NCI-H146 treated with DMSO at 0.1 percent for 48 hours (cell line): ENCODE results near the gene PPP1R2.
"Not testable (repeated sequence)": the region's sequence is repeated elsewhere in the genome, so short reads cannot be mapped to it uniquely, and the experiment has no call there.

Source experiments
- DNase-seq: peaks from one replicate; lab custom pipeline; 2025; ENCODE audit not compliant: unreplicated experiment; lab: John Stamatoyannopoulos, UW

The PPP1R2 gene

DNA sequence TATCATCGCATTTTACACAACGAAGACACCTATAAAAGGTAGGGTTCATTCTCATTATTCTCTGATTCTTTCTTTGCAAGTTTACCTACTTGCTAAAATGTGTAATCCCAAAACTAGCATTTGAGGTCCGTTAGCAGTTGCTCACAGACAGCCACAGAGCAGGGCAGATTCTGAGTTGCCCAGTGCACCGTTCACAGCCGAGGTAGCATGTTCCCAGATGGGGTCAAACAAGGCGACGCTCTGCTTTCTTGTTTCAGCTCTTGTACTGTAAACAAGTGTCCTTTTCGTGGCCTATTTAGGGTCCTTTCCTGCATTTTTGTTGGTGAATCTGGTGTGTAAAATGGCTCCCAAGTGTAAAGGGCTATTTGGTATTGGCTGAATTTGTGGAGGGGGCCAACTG is 3.1 kb downstream of the PPP1R2 start:
- no peak for DNase-seq

DNA sequence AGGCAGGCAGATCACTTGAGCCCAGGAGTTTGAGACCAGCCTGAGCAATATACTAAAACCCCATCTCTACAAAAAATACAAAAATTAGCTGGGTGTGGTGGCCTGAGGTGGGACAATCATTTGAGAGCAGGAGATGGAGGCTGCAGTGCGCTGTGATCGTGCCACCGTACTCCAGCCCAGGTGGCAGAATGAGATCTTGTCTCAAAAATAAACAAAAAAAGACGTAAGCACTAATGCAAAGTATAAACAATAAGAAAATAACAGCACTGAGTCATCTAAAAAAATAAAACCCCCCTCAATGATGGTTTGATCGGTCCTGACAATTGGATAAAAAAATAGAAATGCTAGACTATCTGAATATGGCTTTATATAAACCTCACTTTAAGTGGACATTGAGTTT is 3.6 kb downstream of the PPP1R2 start:
- DNase-seq: no peak

DNA sequence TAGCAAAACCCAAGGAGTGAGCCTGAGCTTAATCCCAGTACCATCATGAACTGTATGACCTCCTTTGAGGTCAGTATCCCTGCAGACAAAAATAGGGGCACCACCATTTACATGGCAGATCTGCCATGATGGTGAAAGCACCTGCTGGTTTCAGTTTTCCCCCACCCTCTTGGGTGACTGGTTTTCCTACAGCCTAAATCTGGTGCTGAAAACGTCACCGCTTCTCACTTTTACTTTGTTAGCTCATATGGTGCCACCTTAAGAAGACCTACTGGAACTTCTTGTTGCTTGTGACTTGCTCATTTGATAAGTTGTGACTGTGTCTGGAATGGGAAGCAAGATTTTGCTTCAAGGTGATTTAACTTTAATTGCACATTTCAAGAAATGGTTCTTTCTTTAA is 5.1 kb downstream of the PPP1R2 start:
- DNase-seq: no peak

DNA sequence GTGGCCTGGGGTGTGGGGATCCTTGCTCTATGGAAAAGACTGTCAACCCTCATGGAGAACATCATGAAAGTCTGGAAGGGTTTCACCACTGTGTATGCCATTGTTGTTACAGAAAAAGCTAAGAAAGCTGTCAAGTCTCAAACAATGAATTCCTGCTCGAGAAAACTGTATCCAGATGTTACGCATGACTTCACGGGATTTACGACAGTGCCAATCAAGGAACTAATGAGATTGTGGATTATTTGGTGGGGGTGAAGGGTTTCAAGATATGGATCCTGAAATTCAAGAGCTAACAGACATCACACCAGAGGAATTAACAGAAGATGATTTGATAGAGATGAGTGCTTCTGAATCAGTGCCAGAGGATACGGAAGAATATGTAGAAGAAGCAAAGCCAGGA is 7.8 kb downstream of the PPP1R2 start:
- no peak for DNase-seq

DNA sequence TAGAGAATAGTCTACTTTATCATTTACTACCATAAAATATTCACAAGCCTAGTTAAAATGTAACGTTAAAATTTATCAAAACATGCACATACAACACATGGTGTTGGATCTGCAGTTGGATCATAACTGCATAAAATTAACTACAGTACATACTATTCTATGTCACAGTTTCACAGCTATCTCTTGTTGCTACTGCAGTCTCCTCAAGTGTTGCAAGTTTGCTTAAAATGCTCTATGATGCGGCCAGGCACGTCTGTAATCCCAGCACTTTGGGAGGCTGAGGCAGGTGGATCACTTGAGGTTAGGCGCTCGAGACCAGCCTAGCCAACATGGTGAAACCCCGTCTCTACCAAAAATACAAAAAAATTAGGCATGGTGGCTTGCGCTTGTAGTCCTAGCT is 10.3 kb downstream of the PPP1R2 start:
- DNase-seq: no peak

DNA sequence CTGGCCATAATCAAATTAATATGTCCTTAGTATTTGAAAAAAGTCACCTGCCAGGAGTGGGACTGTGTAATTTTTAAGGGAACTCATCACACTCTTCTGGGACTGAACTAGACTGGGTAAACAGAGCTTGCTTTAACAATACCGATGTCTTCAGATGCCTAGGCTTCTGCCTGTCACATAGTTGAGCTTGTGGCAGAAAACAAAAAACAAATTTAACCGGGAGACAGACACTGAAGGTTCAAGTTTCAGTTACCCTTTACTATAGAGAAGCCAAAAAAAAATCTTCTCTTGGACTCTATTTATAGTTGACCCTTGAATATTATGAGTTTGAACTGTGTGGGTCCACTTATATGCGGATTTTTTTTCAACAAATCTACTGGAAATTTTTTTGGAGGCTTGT is 10.8 kb downstream of the PPP1R2 start:
- no peak for DNase-seq

DNA sequence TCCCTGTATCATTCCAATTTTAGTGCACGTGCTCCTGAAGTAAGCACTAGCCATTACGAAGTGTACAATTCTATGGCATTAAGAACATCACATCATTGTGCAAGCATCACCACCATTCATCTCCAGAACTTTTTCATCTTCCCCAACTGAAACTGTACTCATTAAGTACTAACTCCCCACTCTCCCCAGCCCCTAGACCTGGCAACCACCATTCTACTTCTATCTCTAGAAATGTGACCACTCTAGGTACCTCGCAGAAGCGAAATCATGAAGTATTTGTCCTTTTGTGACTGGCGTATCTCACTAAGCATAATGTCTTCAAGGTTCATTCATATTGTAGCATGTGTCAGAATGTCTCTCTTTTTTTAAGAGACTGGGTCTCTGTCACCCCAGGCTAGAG is 11.4 kb downstream of the PPP1R2 start:
- no peak for DNase-seq

DNA sequence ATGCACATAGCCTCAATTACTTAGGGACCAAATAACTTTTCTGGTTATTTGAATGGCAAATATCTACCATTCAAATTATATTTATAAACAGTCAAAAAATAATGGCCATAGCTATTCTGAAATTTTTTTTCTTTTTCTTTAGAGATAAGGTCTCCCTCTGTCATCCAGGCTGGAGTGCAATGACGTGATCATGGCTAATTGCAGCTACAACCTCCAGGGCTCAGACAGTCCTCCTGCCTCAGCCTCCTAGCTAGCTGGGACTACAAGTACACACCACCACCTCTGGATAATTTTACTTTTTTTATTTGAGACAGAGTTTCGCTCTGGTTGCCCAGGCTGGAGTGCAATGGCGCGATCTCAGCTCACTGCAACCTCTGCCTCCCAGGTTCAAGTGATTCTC is 16.6 kb downstream of the PPP1R2 start:
- DNase-seq: no peak

DNA sequence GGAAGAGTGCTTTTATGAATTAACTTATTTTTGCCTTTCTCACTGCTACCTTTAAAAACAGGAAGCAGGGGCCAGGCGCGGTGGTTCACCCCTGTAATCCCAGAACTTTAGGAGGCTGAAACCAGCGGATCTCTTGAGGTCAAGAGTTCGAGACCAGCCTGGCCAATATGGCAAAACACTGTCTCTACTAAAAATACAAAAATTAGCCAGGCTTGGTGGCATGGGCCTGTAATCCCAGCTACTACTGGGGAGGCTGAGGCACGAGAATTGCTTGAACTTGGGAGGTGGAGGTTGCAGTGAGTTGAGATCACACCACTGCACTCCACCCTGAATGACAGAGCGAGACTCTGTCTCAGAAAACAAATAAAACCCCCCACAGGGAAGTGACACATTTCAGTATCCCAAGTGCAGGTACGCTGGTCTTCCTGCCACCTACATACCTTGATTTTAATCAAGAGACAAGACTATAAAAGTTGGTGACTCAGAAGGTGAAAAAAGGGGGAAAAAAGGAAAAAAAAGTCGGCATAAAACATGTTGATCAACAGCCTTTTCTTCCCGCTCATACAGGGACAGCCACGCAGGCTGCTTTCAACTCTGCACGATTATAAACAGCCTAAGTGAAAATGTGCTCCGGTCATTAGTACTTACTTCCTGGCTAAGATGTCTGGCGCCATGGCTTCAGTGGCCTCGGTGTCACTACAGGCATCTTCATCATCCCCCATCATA is 18.8 kb downstream of the PPP1R2 start:
- DNase-seq: no peak

DNA sequence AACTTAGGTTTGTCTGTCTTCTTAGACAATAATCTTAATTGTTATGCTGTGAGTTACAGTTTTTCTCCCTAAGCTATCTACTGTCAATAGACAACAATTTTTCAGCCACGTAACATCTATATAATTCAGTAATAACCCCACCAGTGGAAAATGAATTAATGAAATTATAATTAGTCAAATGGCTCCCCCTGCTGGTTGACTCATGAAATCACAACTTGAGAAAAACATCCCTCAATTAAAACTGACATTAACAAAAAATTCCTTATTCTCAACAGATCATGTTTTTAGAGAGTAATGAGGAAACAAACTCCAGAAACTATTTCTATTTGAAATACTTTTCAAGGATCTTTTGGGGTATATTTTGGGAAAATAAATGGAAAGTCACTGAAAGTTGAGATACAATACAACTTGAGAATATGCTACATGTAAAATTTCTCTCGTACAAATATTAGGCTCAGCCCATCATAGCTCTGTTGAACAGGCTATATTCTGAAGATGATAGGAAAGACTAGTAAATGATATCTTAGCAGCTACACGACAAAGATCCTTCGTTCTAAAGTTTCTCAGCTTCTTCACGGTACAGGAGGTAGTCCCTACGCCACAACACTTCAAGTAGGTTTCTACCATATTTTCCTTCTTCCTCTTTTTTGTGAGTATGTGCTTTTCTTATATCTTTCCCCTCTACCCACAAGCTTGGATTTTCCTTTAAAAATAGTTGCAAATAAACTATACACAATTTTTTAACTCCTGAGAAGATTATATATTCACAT is 20.7 kb downstream of the PPP1R2 start:
- peak; percentile 26 for DNase-seq

DNA sequence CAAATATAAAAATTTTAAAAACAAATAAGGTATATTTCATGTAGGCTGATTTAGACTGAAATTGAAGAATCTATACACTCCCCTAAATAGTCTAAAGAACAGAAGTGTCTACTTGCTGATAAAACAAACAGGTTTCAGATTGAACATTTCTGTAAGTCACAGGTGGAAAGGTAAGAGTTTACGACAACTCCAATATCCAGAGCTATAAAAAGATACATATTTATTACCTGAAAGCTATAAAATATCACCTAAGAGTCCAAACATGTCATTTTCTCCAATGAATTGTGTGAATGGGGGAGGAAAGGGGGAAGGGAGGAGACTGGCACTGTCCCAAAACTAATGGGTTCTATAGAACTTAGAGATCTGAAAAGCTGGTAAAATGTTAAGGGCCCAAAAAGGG is 26.1 kb downstream of the PPP1R2 start:
- DNase-seq: no peak

DNA sequence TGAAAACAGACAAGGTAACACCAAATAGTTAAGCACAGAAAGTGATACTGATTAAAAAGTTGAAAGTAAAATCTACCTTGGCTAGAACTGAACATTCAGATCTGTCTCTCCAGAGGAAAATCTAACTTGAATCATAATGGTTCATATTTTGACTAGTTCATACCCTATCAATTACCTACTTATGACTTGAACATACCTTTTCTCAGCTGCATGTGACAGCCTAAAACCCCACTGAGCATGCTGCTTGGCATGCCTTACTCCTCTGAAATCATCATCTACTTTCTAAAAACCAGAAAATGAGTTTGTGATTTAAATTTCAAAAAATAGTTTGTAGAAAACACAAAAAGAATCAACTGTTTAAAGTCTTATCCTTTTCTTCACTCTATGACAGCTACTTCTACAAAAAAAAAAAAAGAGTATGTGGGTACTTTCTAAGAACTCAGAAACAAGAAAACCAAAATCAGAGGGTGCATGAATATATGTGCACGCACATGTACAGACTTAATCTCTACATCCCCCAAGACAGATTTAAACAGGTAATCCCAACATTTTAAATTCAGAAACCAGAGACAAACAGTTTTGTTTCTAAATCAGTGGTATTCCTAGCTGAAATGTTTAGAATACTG is 28.4 kb downstream of the PPP1R2 start:
- DNase-seq: not testable (repeated sequence)

DNA sequence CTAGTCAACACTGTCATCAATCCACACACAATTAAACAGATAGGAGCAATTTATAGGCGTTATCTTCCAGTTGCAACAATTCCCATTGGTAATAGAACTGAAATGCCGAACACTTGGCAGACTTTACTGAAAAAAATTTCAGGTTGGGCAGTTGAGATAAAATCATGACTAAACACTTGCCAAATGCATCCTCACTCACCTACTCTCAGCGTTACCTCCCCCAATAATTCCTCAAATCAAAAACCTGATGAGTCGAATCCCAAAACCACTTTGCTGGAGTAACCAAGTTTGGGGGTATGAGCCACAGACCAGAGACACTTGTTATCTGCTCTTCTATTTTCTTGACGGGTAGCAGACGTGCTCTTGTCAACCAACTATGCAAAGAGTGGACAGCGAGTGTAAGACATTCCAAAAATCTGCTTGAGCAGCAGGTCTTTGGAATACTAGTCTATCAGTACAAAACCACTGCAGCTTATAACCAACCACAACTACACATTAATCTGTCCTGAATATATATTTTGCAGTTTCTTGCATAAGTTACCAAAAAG is 30.3 kb downstream of the PPP1R2 start:
- no peak for DNase-seq

DNA sequence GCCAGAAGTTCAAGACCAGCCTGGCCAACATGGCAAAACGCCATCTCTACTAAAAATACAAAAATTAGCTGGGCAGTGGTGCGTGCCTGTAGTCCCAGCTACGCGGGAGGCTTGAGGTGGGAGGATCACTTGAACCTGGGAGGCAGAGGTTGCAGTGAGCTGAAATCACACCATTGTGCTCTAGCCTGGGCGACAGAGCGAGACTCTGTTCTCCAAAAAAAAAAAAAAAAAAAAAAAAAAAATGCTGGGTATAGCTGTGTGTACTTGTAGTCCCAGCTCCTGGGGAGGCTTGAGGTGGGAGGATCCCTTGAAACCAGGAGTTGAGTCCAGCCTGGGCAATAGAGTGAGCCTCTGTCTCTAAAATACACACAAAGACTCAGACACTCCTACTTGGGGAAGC is 32.0 kb downstream of the PPP1R2 start:
- DNase-seq: no peak

DNA sequence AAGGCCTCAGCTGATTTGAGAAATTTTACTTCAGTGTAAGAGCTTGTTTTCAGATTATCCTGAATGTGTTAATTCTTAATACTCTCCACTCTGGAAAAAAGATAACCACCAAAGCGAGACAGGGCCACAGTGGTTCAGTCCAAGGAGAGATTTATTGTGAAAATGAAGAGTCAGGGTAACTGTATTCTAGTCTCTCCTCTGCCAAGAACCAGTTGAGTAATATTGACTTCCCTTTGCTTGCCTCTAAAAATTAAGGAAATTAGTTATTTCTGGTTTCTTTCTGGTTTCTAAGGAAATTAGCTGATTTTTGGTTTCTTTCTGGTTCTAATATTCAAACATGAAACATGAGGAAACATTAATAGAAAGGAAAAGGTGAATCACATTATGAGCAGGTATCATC is 34.9 kb downstream of the PPP1R2 start:
- no peak for DNase-seq

DNA sequence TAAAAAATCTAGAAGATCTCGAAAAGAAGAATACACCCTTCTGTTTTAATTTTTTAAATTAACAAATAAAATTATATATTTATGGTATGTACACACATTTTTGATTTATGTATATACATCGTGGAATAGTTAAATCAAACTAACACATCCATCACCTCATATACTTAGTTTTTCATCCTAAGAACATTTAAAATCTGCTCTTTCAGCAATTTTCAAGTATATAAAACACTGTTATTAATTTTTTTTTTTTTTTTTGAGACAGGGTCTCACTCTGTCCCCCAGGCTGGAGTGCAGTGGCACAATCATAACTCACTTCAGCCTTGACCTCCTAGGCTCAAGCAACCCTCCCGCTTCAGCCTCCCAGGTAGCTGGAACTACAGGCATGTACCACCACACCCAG is 67.5 kb downstream of the PPP1R2 start:
- no peak for DNase-seq

DNA sequence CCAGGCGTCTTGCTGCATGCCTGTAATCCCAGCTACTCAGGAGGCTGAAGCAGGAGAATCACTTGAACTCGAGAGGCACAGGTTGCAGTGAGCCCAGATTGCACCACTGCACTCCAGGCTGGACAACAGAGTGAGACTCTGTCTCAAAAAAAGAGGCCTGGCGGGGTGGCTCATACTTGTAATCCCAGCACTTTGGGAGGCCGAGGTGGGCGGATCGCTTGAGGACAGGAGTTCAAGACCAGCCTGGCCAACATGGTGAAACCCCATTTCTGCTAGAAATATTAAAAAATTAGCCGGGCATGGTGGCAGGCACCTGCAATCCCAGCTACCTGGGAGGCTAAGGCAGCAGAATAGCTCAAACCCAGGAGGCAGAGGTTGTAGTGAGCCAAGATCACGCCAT is 68.0 kb downstream of the PPP1R2 start:
- DNase-seq: not testable (repeated sequence)

DNA sequence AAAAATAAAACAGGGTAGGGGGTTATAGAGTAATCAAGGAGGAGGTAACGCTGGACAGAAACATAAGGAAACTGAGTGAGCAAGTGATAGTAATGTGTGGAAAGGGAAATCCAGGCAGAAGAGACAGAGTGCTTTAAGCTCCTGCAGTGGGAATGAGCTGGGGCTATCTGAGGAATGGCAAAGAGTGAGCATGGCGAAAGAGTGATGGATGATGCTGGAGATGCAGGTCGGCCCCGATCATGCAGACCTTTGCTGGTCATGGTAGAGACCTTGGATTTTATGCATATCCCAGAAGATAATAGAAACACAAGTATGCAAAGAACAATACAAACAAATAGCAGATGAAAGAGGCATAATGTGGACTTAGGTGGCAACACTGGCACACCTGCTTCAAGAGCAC is 74.3 kb downstream of the PPP1R2 start:
- DNase-seq: no peak

DNA sequence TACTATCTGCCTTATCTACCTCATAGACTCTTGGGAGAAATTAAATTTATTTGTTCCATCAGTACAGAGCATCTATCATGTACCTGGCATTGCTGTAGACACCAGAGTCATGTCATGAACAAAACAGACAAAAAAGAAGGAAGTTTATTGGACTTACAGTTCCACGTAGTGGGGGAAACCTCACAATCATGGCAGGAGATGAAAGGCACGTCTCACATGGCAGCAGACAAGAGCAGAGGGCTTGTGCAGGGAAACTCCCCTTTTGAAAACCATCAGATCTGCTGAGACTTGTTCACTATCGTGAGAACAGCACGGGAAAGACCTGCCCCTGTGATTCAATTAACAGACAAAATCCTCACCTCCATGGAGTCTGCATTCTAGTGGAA is 74.7 kb downstream of the PPP1R2 start:
- DNase-seq: no peak

DNA sequence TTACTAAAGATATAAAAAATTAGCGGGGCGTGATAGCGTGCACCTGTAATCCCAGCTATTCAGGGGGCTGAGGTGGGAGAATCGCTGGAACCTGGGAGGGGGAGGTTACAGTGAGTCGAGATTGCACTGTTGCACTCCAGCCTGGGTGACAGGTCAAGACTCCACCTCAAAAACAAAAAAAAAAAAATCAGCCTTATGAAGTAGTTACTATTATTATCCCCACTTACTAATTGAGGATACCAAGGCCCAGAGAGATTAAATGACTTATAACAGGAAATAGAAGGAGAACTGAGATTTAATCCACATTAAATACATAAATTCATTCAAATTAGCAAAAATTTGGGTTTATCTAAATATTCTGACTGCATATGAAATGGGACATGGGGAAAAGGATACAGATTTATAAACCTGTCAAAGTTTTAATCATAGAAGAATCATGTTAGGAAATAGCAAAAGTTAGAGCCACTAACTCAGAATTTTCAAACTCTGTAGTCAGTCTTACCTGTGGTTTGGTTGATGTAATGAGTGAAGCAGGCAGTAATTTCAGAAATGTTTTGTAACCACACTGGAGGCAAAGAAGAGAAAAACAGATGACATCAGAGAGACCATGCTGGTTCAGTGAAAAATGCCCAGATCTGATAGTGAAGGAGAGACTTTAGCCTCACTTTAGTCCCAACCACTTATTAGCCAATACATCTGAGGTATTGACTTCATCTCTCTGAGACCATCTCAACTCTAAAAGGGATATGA is 75.3 kb downstream of the PPP1R2 start:
- DNase-seq: no peak

DNA sequence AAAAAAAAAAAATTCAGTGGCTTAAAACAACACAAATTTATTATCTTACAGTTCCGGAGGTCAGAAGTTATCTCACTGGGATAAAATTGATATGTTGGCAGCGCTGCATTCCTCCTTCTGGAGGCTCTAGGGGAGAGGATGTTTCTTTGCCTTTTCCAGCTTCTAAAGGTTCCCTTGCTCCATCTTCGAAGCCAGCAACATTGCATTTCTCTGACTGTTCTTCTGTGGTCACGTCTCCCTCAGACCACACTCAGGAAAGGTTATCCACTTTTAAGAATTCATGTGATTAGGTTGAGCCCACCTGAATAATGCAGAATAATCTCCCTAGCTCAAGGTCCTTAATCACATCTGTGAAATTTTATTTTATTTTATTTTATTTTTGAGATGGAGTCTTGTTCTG is 76.9 kb downstream of the PPP1R2 start:
- DNase-seq: no peak
